A549 (cell line): ENCODE results near the gene GAPDHS. TPM values are rescaled to one million over a fixed set of nuclear protein-coding genes. Genes with fewer than 3 reads are reported as not detected.
A peak's percentile ranks its signal among the peaks of the same experiment; 100 is the strongest.

Source experiments
- ATAC-seq, 2 experiments: fragments of 200-7000 bp in 1 of 2; fragments of >200 bp in 1 of 2; cut with Nextera tagmentation in 1 of 2; cut with Tn5 transposase in 1 of 2; 3 replicates each; pipeline versions ENCODE4 v1.8.0 to v1.9.1; 2018 to 2020; ENCODE audit warnings: mild to moderate bottlenecking in 1 of 2, moderate library complexity in 1 of 2
- CTCF ChIA-PET: fragments of 300-600 bp; sonication (Branson Sonifier 250); formaldehyde crosslinking; extraction: SDS; loops from one replicate; lab custom pipeline; 2021; ENCODE audit warnings: antibody characterized with exemption, inconsistent platforms; lab: Yijun Ruan, JAX
- POLR2A ChIA-PET: fragments of 350-600 bp; formaldehyde crosslinking; extraction: SDS; loops from one replicate; lab custom pipeline; 2021; ENCODE audit warnings: antibody characterized with exemption, inconsistent platforms; lab: Yijun Ruan, JAX
- DNase-seq, 2 experiments: peaks; one replicate each; pipeline versions ENCODE4 v3.0.0 to v3.0.0-alpha.2; 2011 to 2016; ENCODE audit warnings: low read depth in 1 of 2, low spot score in 1 of 2
- FAIRE-seq: peaks from 2 replicates; lab custom pipeline; 2011; peaks lifted over from hg19 to GRCh38; lab: Jason Lieb, UNC
- H3K27ac ChIP-seq, 2 experiments: fragments of >200 bp; sonication (Bioruptor Twin); formaldehyde crosslinking; 3 replicates each; pipeline ENCODE4 v1.5.1; 2016 to 2017
- H3K4me1 ChIP-seq: fragments of >200 bp; sonication (Bioruptor Twin); formaldehyde crosslinking; 3 replicates; pipeline ENCODE4 v1.6.1; 2016
- H3K4me2 ChIP-seq: fragments of >200 bp; sonication (Bioruptor Twin); formaldehyde crosslinking; 3 replicates; pipeline ENCODE4 v1.6.1; 2016
- H3K4me3 ChIP-seq: fragments of >200 bp; sonication (Bioruptor Twin); formaldehyde crosslinking; 3 replicates; pipeline ENCODE4 v1.5.1; 2016
- H3K9me3 ChIP-seq: fragments of >200 bp; sonication (Bioruptor Twin); formaldehyde crosslinking; 3 replicates; pipeline ENCODE4 v1.6.1; 2016
- BCL3 ChIP-seq: fragments of >200 bp; sonication (Bioruptor Twin); formaldehyde crosslinking; IDR thresholded peaks from 3 replicates; pipeline ENCODE4 v1.6.1; 2016
- CBX2 ChIP-seq: fragments of 200-600 bp; sonication (generic); IDR thresholded peaks from 2 replicates; pipeline ENCODE4 v1.6.1; 2016; ENCODE audit warnings: low read depth, mild to moderate bottlenecking, borderline replicate concordance
- CBX8 ChIP-seq: fragments of 200-600 bp; sonication (generic); IDR thresholded peaks from 2 replicates; pipeline ENCODE4 v1.6.1; 2016
- CEBPB ChIP-seq, 2 experiments: fragments of >200 bp in 1 of 2; sonication (Bioruptor Twin) in 1 of 2; formaldehyde crosslinking in 1 of 2; IDR thresholded peaks; 2 replicates each; pipeline ENCODE4 v1.6.1; 2012 to 2016
- CHD2 ChIP-seq: fragments of 150-350 bp; IDR thresholded peaks from 2 replicates; pipeline ENCODE4 v1.6.1; 2014; ENCODE audit warnings: low read length; ENCODE audit not compliant: partially characterized antibody
- CTCF ChIP-seq: fragments of >200 bp; sonication (Bioruptor Twin); formaldehyde crosslinking; IDR thresholded peaks from 3 replicates; pipeline ENCODE4 v1.5.1; 2016
- E2F6 ChIP-seq: IDR thresholded peaks from 2 replicates; pipeline ENCODE4 v1.6.1; 2012; ENCODE audit warnings: low read depth, borderline replicate concordance
- ESRRA ChIP-seq: fragments of 150-350 bp; IDR thresholded peaks from 2 replicates; pipeline ENCODE4 v1.6.1; 2014; ENCODE audit warnings: mild to moderate bottlenecking, low read length, borderline replicate concordance
- HDAC2 ChIP-seq: fragments of 200-600 bp; sonication (generic); IDR thresholded peaks from 2 replicates; pipeline ENCODE4 v1.6.1; 2016
- JUN ChIP-seq, 2 experiments: fragments of >200 bp; sonication (Bioruptor Twin); formaldehyde crosslinking; IDR thresholded peaks; 2 replicates in 1 of 2; 3 replicates in 1 of 2; pipeline ENCODE4 v1.6.1; 2016 to 2017
- MAFK ChIP-seq: fragments of 450-650 bp; IDR thresholded peaks from 2 replicates; pipeline ENCODE4 v1.6.1; 2014; ENCODE audit not compliant: partially characterized antibody
- MAZ ChIP-seq: fragments of 150-350 bp; IDR thresholded peaks from 2 replicates; pipeline ENCODE4 v1.6.1; 2014; ENCODE audit warnings: antibody characterized with exemption, low read depth, low read length, borderline replicate concordance
- MYC ChIP-seq: IDR thresholded peaks from 2 replicates; pipeline ENCODE4 v1.6.1; 2012; ENCODE audit warnings: mild to moderate bottlenecking, inconsistent platforms, low read length, improper control_type of control experiment, borderline replicate concordance
- RAD21 ChIP-seq, 2 experiments: fragments of >200 bp in 1 of 2; sonication (Bioruptor Twin) in 1 of 2; formaldehyde crosslinking in 1 of 2; IDR thresholded peaks in 1 of 2; conservative IDR thresholded peaks in 1 of 2; 2 replicates in 1 of 2; 3 replicates in 1 of 2; pipeline ENCODE4 v1.6.1; 2012 to 2018; ENCODE audit warnings: inconsistent platforms in 1 of 2
- RNF2 ChIP-seq: fragments of 200-600 bp; sonication (generic); IDR thresholded peaks from 2 replicates; pipeline ENCODE4 v1.6.1; 2016; ENCODE audit warnings: low read depth, mild to moderate bottlenecking, antibody characterized with exemption, moderate library complexity, borderline replicate concordance
- SMC3 ChIP-seq: fragments of >200 bp; sonication (Bioruptor Twin); formaldehyde crosslinking; IDR thresholded peaks from 3 replicates; pipeline ENCODE4 v1.6.1; 2018; ENCODE audit warnings: inconsistent platforms
- USF2 ChIP-seq: fragments of 450-650 bp; IDR thresholded peaks from 2 replicates; pipeline ENCODE4 v1.6.1; 2014; ENCODE audit warnings: antibody characterized with exemption
- ZFP36 ChIP-seq: fragments of 450-650 bp; IDR thresholded peaks from 2 replicates; pipeline ENCODE4 v1.6.1; 2014; ENCODE audit warnings: borderline replicate concordance; ENCODE audit not compliant: partially characterized antibody
- WGBS: methylation state at CpG from one replicate; pipeline ENCODE4 v1.1.6; 2017; ENCODE audit errors: missing lambda C conversion rate; 5-methylcytosine and 5-hydroxymethylcytosine counted together
- polyA plus RNA-seq, 4 experiments: library from polyadenylated mRNA; depleted of rRNA in 3 of 4; stranded (reverse); fragments of >200 nt; fragmentation: RNase III in 1 of 4; extraction: RNeasy Plus Mini Kit Qiagen cat#74134 plus additional on column Dnase treatment in 1 of 4; gene quantifications; 2 replicates in 3 of 4; 3 replicates in 1 of 4; pipeline ENCODE4 v1.2.3, GENCODE V29; 2011 to 2017
- TF ChIP-seq, protein P1 (sequence below): IDR thresholded peaks from 2 replicates; pipeline ENCODE4 v1.6.1; 2012

The GAPDHS gene
- polyA plus RNA-seq, 2 of the 4 experiments (the other 2 are of a cell fraction) = not detected

DNA sequence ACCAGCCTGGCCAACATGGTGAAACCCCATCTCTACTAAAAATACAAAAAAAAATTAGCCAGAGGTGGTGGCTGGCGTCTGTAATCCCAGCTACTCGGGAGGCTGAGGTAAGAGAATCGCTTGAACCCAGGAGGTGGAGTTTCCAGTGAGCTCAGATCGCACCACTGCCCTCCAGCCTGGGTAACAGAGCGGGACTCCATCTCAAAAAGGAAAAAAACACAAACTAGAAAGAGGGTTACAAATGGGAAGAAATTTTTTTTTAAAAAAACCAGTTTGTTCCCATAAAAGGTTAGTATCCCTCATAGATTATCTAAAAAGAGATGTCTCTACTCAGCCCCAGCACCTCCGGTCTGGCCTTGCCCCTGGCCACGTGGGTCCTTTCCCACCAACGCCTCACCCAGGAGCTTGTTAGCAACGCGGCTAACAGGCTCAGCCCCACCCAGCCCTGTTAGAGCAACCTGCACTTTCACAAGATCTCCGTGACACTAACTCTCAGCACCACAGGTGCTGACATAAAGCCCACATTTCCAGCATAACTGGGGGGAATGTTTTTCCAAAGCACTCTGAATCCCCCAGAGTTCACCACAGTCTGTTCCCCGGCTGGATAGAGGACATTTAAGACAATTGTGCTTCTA, 24.1 kb upstream of the GAPDHS start:
- peaks cover 13% of the 10 kb centered on the region for H3K4me1 ChIP-seq
- ChIA-PET POLR2A (interaction anchor here (0.9 to 1.6 kb wide), 5 partner anchors 12 to 545 kb away, joined by 3 to 11 read pairs (median 4); partner anchors contain the start of gene THAP8), CTCF (interaction anchor here (0.8 to 10.2 kb wide), 42 partner anchors 8 to 465 kb away, joined by 3 to 207 read pairs (median 7); partner anchors contain the start of genes ETV2, FFAR1, FFAR2 and HAUS5)
- peak; percentile 18 for FAIRE-seq
- no peaks in the 10 kb centered on the region for H3K9me3 ChIP-seq
- peak in 1 of 2 experiments; percentile 53 for DNase-seq
- peak overlapping the region; percentile 48 for H3K4me3 ChIP-seq
- ATAC-seq = peak; percentile 5 to 15; a peak in 3 of 6 replicates
- H3K4me2 ChIP-seq = peak overlapping the region; percentile 86
- peak overlapping the region; percentile 57 to 80; a peak in 5 of 6 replicates for H3K27ac ChIP-seq
- WGBS = 35% methylated on average over 12 of the region's 12 CpGs
- TF ChIP-seq, protein P1, sequence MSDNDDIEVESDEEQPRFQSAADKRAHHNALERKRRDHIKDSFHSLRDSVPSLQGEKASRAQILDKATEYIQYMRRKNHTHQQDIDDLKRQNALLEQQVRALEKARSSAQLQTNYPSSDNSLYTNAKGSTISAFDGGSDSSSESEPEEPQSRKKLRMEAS = 0 out of 2 replicates have a peak, but pooled peaks have one; percentile 29
- TF ChIP-seq USF2 (peak; percentile 55), MAZ (no peak), HDAC2 (no peak), CBX8 (0 out of 2 replicates have a peak, but pooled peaks have one; percentile 58), CHD2 (no peak), E2F6 (peak; percentile 46; the same call in 1 of the 2 replicates), ZFP36 (no peak), MAFK (no peak), RAD21 (conservative IDR thresholded peaks at IDR 0.05 in 1 of 2, IDR thresholded peaks at IDR 0.05 in 1 of 2) (no peak), MYC (0 out of 2 replicates have a peak, but pooled peaks have one; percentile 33)

- Histone ChIP-seq H3K27ac (peak overlapping the region; percentile 57 to 80), H3K4me1 (peaks cover 16% of the 10 kb centered on the region), H3K4me3 (peak overlapping the region; percentile 48), H3K4me2 (peak overlapping the region; percentile 86), H3K9me3 (no peaks in the 10 kb centered on the region)
- FAIRE-seq (peak; percentile 39), DNase-seq (peak; percentile 73 to 99), ATAC-seq (peak; percentile 68 to 90)
- POLR2A ChIA-PET = interaction anchor here (0.7 to 1.6 kb wide), 14 partner anchors 13 to 544 kb away, joined by 3 to 11 read pairs (median 4); partner anchors contain the start of genes PSENEN, THAP8 and U2AF1L4
- peak in 1 of 2 experiments; percentile 25; a peak in 1 of 5 replicates for TF ChIP-seq JUN (IDR thresholded peaks at IDR 0.05)
- peak; percentile 29; the same call in 1 of the 2 replicates for TF ChIP-seq RNF2
- TF ChIP-seq E2F6 = no peak
- TF ChIP-seq CEBPB (IDR thresholded peaks at IDR 0.05) = no peak
- TF ChIP-seq, protein P1 = no peak
- TF ChIP-seq CTCF = peak; percentile 100
- TF ChIP-seq BCL3 = 0 out of 3 replicates have a peak, but pooled peaks have one; percentile 8
- no peak for TF ChIP-seq ESRRA
- TF ChIP-seq RAD21 (conservative IDR thresholded peaks at IDR 0.05 in 1 of 2, IDR thresholded peaks at IDR 0.05 in 1 of 2) = peak; percentile 70 to 81
- peak; percentile 89 for TF ChIP-seq SMC3
- no peak for TF ChIP-seq CBX2
- CTCF ChIA-PET = interaction anchor here (0.6 to 10.2 kb wide), 87 partner anchors 8 to 467 kb away, joined by 3 to 207 read pairs (median 4); partner anchors contain the start of genes ATP4A, ETV2, FFAR1 and FFAR2
- WGBS = 3% methylated on average over 39 of the region's 39 CpGs
Measured at GRCh38 chr19:35509861-35510625, 23.2 kb upstream of the GAPDHS start.
